Stomach (tissue), 4 donors: ENCODE results near the gene SCN4A.

ENCODE experiments used
- CTCF ChIP-seq, 7 experiments: fragments of 450-650 bp in 4 of 7; fragments of 200-600 bp in 3 of 7; sonication (generic) in 3 of 7; IDR thresholded peaks; one replicate each; pipeline ENCODE4 v1.5.1; 2016 to 2019; ENCODE audit warnings: antibody characterized with exemption in 7 of 7, control low read depth in 2 of 7, mild to moderate bottlenecking in 1 of 7
- EP300 ChIP-seq: sonication (generic); formaldehyde crosslinking; IDR thresholded peaks from one replicate; pipeline ENCODE4 v1.6.1; 2017; ENCODE audit warnings: antibody characterized with exemption
- POLR2A ChIP-seq, 4 donors: fragments of 450-650 bp; IDR thresholded peaks; one replicate each; pipeline ENCODE4 v1.6.1; 2016; ENCODE audit warnings: antibody characterized with exemption in 4 of 4, control low read depth in 2 of 4, mild to moderate bottlenecking in 1 of 4, moderate library complexity in 1 of 4
- POLR2AphosphoS5 ChIP-seq, 3 donors: sonication (generic); formaldehyde crosslinking; IDR thresholded peaks; one replicate each; pipeline ENCODE4 v1.6.1; 2016; ENCODE audit warnings: antibody characterized with exemption in 3 of 3

- TF ChIP-seq CTCF (IDR thresholded peaks at IDR 0.05), result no peak
- no peak for TF ChIP-seq POLR2A (IDR thresholded peaks at IDR 0.05)
- TF ChIP-seq POLR2AphosphoS5 (IDR thresholded peaks at IDR 0.05), result no peak
- no peak for TF ChIP-seq EP300
Observed at GRCh38 chr17:63949576-63950250, 23.0 kb downstream of the SCN4A start.
